GM23248 (cell line): ENCODE data around the gene ASB4. TPM values are rescaled to one million over a fixed set of nuclear protein-coding genes. Genes with fewer than 3 reads are reported as not detected.
A peak's percentile ranks its signal among the peaks of the same experiment; 100 is the strongest.
"Not testable (repeated sequence)": the region's sequence is repeated elsewhere in the genome, so short reads cannot be mapped to it uniquely, and the experiment has no call there.

Experiments used
- DNase-seq: peaks from one replicate; pipeline ENCODE4 v3.0.0-alpha.2; 2015
- H2AFZ ChIP-seq: fragments of 200-600 bp; sonication (generic); 2 replicates; pipeline ENCODE4 v1.6.1; 2016; ENCODE audit warnings: antibody characterized with exemption
- H3F3A ChIP-seq: fragments of 200-600 bp; sonication (generic); 2 replicates; pipeline ENCODE4 v1.6.1; 2016; ENCODE audit warnings: mild to moderate bottlenecking, antibody characterized with exemption, mixed run types; ENCODE audit not compliant: insufficient read depth
- H3K27ac ChIP-seq: fragments of 200-600 bp; sonication (generic); 2 replicates; pipeline ENCODE4 v1.5.1; 2016; ENCODE audit warnings: mild to moderate bottlenecking
- H3K27me3 ChIP-seq: fragments of 200-600 bp; sonication (generic); replicated peaks from 2 replicates; pipeline ENCODE4 v1.6.1; 2016; ENCODE audit warnings: mild to moderate bottlenecking; ENCODE audit not compliant: insufficient read depth
- H3K36me3 ChIP-seq: fragments of 200-600 bp; sonication (generic); 2 replicates; pipeline ENCODE4 v1.6.1; 2016; ENCODE audit warnings: low read depth, mild to moderate bottlenecking
- H3K4me1 ChIP-seq: fragments of 200-600 bp; sonication (generic); 2 replicates; pipeline ENCODE4 v1.6.1; 2016; ENCODE audit warnings: mild to moderate bottlenecking; ENCODE audit not compliant: insufficient read depth
- H3K4me2 ChIP-seq: fragments of 200-600 bp; sonication (generic); one replicate; pipeline ENCODE4 v1.6.1; 2016; ENCODE audit warnings: mild to moderate bottlenecking; ENCODE audit not compliant: unreplicated experiment
- H3K4me3 ChIP-seq: fragments of 200-600 bp; sonication (generic); 2 replicates; pipeline ENCODE4 v1.5.1; 2016; ENCODE audit warnings: mild to moderate bottlenecking
- H3K79me2 ChIP-seq: fragments of 200-600 bp; sonication (generic); 2 replicates; pipeline ENCODE4 v1.6.1; 2016; ENCODE audit warnings: mild to moderate bottlenecking; ENCODE audit not compliant: insufficient read depth
- H3K9ac ChIP-seq: fragments of 200-600 bp; sonication (generic); 2 replicates; pipeline ENCODE4 v1.6.1; 2016; ENCODE audit warnings: mild to moderate bottlenecking
- H3K9me2 ChIP-seq: fragments of 200-600 bp; sonication (generic); 2 replicates; pipeline ENCODE4 v1.6.1; 2016; ENCODE audit warnings: mixed run types, mild to moderate bottlenecking, moderate library complexity; ENCODE audit not compliant: insufficient read depth
- H3K9me3 ChIP-seq: fragments of 200-600 bp; sonication (generic); one replicate; pipeline ENCODE4 v1.6.1; 2017; ENCODE audit warnings: low read depth
- H4K20me1 ChIP-seq: fragments of 200-600 bp; sonication (generic); 2 replicates; pipeline ENCODE4 v1.6.0; 2016; ENCODE audit not compliant: insufficient read depth
- EZH2 ChIP-seq: fragments of 200-600 bp; sonication (generic); IDR thresholded peaks from 2 replicates; pipeline ENCODE4 v1.6.1; 2018; ENCODE audit warnings: antibody characterized with exemption, mild to moderate bottlenecking; ENCODE audit not compliant: insufficient read depth, poor library complexity, severe bottlenecking
- EZH2phosphoT487 ChIP-seq: fragments of 200-600 bp; sonication (generic); IDR thresholded peaks from 2 replicates; pipeline ENCODE4 v1.6.1; 2018; ENCODE audit warnings: antibody characterized with exemption, moderate library complexity, mild to moderate bottlenecking, low read depth; ENCODE audit not compliant: insufficient read depth
- WGBS, 2 experiments: methylation state at CpG; one replicate each; pipeline ENCODE4 v1.1.6; 2015 to 2017; ENCODE audit warnings: low lambda C conversion rate in 2 of 2, low coverage in 1 of 2; ENCODE audit errors: missing lambda C conversion rate in 2 of 2; 5-methylcytosine and 5-hydroxymethylcytosine counted together
- in situ Hi-C: fragments of 300-500 bp; cut with MboI; formaldehyde crosslinking; loops from 2 replicates; pipeline ENCODE4 v1.15.0; 2020
- polyA plus RNA-seq: library from polyadenylated mRNA; unstranded; fragments of >200 nt; fragmentation: Nextera tagmentation; extraction: Ambion mirVana; gene quantifications from 2 replicates; pipeline ENCODE4 v1.2.1, GENCODE V29; 2016
- total RNA-seq: library from RNA; depleted of rRNA; stranded (reverse); fragments of >200 nt; shearing (Covaris generic); gene quantifications from 2 replicates; pipeline ENCODE4 v1.2.3, GENCODE V29; 2014

The ASB4 gene
- total and polyA plus RNA-seq, 2 experiments from 2014 or later: not detected

DNA sequence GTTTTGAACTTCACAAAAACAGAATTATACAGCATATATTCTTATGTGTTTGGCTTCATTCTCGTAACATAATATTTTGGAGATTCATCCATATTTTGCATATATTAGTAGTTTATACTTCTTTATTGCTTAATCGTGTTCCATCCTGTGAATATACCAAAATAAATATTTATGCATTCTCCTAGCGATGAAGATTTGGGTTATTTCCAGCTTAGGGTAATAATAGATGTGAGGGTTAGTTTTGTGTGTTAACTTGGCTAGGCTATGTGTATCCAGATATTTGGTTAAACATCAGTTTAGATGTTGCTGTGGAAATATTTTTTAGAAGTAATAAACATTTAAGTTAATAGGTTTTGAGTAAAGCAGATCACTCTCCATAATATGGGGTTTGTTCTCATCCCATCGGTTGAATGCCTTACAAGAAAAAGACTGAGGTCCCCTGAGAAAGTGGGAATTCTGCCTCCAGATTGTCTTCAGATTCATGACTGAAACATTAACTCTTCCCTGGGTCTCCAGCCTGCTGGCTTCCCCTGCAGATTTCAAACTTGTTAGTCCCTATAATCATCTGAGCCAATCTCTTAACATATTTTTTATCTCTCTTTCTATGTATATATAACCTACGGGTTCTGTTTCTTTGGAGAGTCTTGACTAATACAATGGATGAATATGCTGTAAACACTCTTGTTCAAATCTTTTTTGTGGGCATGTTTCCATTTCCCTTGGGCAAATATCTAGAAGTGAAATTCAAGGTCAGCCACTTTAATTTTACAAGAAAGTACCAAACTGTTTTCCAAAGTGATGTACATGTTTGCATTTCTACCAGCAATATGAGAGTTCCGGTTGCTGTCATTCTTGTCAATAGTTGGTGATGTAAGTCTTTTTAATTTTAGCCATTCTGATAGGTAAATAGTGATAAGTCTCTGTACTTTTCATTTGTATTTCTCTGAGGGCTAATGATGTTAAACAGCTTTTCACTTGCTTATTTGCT lies 61.9 kb downstream of the ASB4 start:
- H3K9ac ChIP-seq: no peak overlapping the region
- no peaks in the 10 kb centered on the region for H3K9me3 ChIP-seq
- H2AFZ ChIP-seq: no peak overlapping the region
- H3K79me2 ChIP-seq: no peaks in the 10 kb centered on the region
- H4K20me1 ChIP-seq: no peaks in the 10 kb centered on the region
- WGBS, 2 experiments: 69 to 74% methylated on average over 6 of the region's 6 CpGs
- no peaks in the 10 kb centered on the region for H3K27me3 ChIP-seq
- no peak overlapping the region for H3K27ac ChIP-seq
- no peak for DNase-seq
- H3K4me1 ChIP-seq: peaks cover 12% of the 10 kb centered on the region
- H3K36me3 ChIP-seq: no peaks in the 10 kb centered on the region
- no peak overlapping the region for H3K4me2 ChIP-seq
- no peak overlapping the region for H3K4me3 ChIP-seq
- H3F3A ChIP-seq: no peaks in the 10 kb centered on the region
- in situ Hi-C loops: loop anchor here (25.0 kb wide), 1 partner anchor 315 kb away; no protein-coding TSS in a partner anchor
- H3K9me2 ChIP-seq: no peaks in the 10 kb centered on the region
- TF ChIP-seq EZH2 (no peak), EZH2phosphoT487 (no peak)

DNA sequence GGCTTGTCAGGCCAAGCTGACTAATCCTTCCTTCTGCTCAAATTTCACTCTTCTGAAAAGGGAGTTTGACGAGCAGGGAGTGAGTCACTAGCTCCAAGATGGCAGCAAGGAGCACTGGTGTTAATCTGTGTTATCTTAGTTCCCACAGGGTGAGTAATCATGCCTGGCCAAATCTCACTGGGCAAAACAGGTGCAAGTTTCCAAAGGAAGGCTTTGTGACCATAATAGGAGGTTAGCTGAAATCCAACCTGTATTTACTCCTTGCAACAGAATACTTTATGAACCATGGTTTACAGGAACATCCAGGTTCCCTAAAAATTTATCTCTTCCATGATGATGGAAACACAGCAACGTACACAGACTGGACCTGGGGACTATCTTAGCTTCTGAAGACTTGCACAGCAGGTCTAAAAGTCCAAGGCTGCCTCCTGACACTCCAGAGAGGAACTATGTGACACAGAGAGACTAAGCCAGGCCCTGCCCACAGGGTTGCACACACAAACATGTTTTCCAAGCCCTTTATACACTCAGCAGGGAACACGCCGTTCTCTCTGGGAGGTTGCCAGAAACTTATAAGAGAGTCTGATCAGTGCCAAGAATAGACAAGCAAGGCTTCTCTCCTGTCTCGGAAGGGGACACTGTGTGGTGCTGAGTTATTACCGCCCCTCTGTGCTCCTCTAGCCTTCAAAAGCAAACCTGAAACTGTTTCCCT lies 64.2 kb downstream of the ASB4 start:
- no peak overlapping the region for H3K27ac ChIP-seq
- no peaks in the 10 kb centered on the region for H3K36me3 ChIP-seq
- peak; percentile 86 for DNase-seq
- no peaks in the 10 kb centered on the region for H3K27me3 ChIP-seq
- no peaks in the 10 kb centered on the region for H3K9me2 ChIP-seq
- H3K4me2 ChIP-seq: no peak overlapping the region
- H2AFZ ChIP-seq: no peak overlapping the region
- in situ Hi-C loops: loop anchor here (25.0 kb wide), 1 partner anchor 312 kb away; no protein-coding TSS in a partner anchor
- TF ChIP-seq EZH2: no peak
- no peak for TF ChIP-seq EZH2phosphoT487
- no peak overlapping the region for H3K9ac ChIP-seq
- H3K9me3 ChIP-seq: no peaks in the 10 kb centered on the region
- no peaks in the 10 kb centered on the region for H4K20me1 ChIP-seq
- no peaks in the 10 kb centered on the region for H3K79me2 ChIP-seq
- no peaks in the 10 kb centered on the region for H3F3A ChIP-seq
- H3K4me3 ChIP-seq: no peak overlapping the region
- 6 to 7% methylated on average over 6 of the region's 6 CpGs for WGBS, 2 experiments
- peaks cover 12% of the 10 kb centered on the region for H3K4me1 ChIP-seq

DNA sequence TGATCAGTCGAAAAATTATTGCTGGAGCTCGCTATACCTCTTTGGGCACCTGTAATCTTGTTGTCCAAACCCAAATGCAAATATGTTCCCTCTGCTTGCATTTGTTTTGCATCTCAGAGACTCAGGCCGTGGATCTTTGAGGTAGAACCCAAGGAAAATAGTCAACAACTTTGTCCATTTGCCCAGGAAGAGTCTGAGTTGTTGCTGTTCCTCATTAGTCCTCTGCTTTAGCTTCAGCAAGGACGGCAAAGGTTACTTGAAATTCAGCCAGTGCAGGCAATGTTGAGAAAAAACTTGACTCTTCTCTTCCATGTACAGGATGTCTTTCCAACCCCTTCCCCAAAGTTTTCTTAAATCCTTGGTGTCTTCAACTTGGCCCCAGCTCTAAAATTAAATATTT lies 64.8 kb downstream of the ASB4 start:
- DNase-seq: no peak
- no peaks in the 10 kb centered on the region for H4K20me1 ChIP-seq
- H3K36me3 ChIP-seq: no peaks in the 10 kb centered on the region
- H3K9me3 ChIP-seq: no peaks in the 10 kb centered on the region
- no peaks in the 10 kb centered on the region for H3K9me2 ChIP-seq
- H3K4me1 ChIP-seq: peaks cover 10% of the 10 kb centered on the region
- no peak overlapping the region for H3K4me2 ChIP-seq
- no peaks in the 10 kb centered on the region for H3F3A ChIP-seq
- in situ Hi-C loops: no loop called here
- no peak overlapping the region for H2AFZ ChIP-seq
- H3K79me2 ChIP-seq: no peaks in the 10 kb centered on the region
- no peak overlapping the region for H3K27ac ChIP-seq
- H3K9ac ChIP-seq: no peak overlapping the region
- no peaks in the 10 kb centered on the region for H3K27me3 ChIP-seq
- WGBS, 2 experiments: 39 to 40% methylated on average over 4 of the region's 4 CpGs
- no peak for TF ChIP-seq EZH2
- TF ChIP-seq EZH2phosphoT487: no peak
- H3K4me3 ChIP-seq: no peak overlapping the region

DNA sequence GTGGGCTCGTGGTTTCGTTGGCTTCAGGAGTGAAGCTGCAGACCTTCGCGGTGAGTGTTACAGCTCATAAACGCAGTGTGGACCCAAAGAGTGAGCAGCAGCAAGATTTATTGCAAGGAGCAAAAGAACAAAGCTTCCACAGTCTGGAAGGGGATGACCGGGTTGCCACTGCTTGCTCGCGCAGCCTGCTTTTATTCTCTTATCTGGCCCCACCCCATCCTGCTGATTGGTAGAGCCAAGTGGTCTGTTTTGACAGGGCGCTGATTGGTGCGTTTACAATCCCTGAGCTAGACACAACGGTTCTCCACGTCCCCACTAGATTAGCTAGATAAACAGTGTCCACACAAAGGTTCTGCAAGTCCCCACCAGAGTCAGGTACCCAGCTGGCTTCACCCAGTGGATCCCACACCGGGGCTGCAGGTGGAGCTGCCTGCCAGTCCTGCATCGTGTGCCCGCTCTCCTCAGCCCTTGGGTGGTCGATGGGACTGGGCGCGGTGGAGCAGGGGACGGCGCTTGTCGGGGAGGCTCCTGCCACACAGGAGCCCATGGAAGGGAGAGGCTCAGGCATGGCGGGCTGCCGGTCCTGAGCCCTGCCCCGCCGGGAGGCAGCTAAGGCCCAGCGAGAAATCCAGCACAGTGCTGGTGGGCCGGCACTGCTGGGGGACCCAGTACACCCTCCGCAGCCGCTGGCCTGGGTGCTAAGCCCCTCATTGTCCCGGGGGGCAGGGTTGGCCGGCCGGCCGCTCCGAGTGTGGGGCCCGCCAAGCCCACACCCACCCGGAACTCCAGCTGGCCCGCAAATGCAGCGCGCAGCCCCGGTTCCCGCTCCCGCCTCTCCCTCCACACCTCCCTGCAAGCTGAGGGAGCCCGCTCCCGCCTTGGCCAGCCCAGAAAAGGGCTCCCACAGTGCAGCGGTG lies 66.5 kb downstream of the ASB4 start:
- H3K4me3 ChIP-seq, H3K79me2 ChIP-seq, H2AFZ ChIP-seq, H3K4me2 ChIP-seq, H3K9me3 ChIP-seq, H3F3A ChIP-seq, H3K9ac ChIP-seq, H3K4me1 ChIP-seq, H3K27ac ChIP-seq, H3K27me3 ChIP-seq, DNase-seq, H3K36me3 ChIP-seq, H4K20me1 ChIP-seq, H3K9me2 ChIP-seq, in situ Hi-C loops: not testable (repeated sequence)
- 79 to 87% methylated on average over 29 to 45 of the region's 45 CpGs for WGBS, 2 experiments
